Naive B cell (primary cell): ENCODE measurements around the gene PAX8. TPM values are rescaled to one million over a fixed set of nuclear protein-coding genes. Genes with fewer than 3 reads are reported as not detected.
"Not testable (repeated sequence)": the region's sequence is repeated elsewhere in the genome, so short reads cannot be mapped to it uniquely, and the experiment has no call there.

Experiments
- ATAC-seq, 2 donors: fragments of 150-1000 bp; cut with Tn5 transposase; 2 replicates each; pipeline ENCODE4 v1.10.0; 2021; ENCODE audit warnings: low read depth in 2 of 2, mild to moderate bottlenecking in 2 of 2, moderate library complexity in 2 of 2
- DNase-seq: peaks from one replicate; pipeline ENCODE4 v3.0.0; 2022
- H3K27ac Mint-ChIP-seq, 6 donors: one replicate each; pipeline ENCODE4 v1.8.0; 2020 to 2022; ENCODE audit warnings: mild to moderate bottlenecking in 6 of 6, mixed read lengths in 6 of 6, moderate library complexity in 5 of 6, inconsistent platforms in 2 of 6
- H3K27me3 Mint-ChIP-seq, 3 donors: one replicate each; pipeline ENCODE4 v1.8.0; 2021 to 2022; ENCODE audit warnings: mixed read lengths in 3 of 3, mild to moderate bottlenecking in 1 of 3
- H3K36me3 Mint-ChIP-seq, 2 donors: one replicate each; pipeline ENCODE4 v1.8.0; 2020 to 2022; ENCODE audit warnings: mixed read lengths in 2 of 2, inconsistent platforms in 1 of 2, mild to moderate bottlenecking in 1 of 2
- H3K4me1 Mint-ChIP-seq, 3 donors: one replicate each; pipeline ENCODE4 v1.8.0; 2020 to 2022; ENCODE audit warnings: mixed read lengths in 3 of 3, inconsistent platforms in 1 of 3, mild to moderate bottlenecking in 1 of 3, moderate library complexity in 1 of 3
- H3K4me3 Mint-ChIP-seq, 8 donors: one replicate each; pipeline ENCODE4 v1.8.0; 2020 to 2022; ENCODE audit warnings: mild to moderate bottlenecking in 8 of 8, mixed read lengths in 8 of 8, moderate library complexity in 8 of 8, inconsistent platforms in 2 of 8
- H3K9me3 Mint-ChIP-seq, 7 donors: one replicate each; pipeline ENCODE4 v1.8.0; 2020 to 2022; ENCODE audit warnings: mixed read lengths in 7 of 7, mild to moderate bottlenecking in 5 of 7, inconsistent platforms in 2 of 7, moderate library complexity in 1 of 7
- polyA plus RNA-seq, 6 donors: library from polyadenylated mRNA; unstranded; fragments of 300-500 nt; fragmentation: Illumina TruSeq; gene quantifications; one replicate each; pipeline ENCODE4 v1.2.3, GENCODE V29; 2021; ENCODE audit warnings: low read depth in 6 of 6

Gene PAX8
- polyA plus RNA-seq, 6 donors from 2014 or later = 0.11 to 0.49 (median 0.38) TPM; not detected in 2

- H3K36me3 Mint-ChIP-seq = peaks cover 0 to 9% of the 10 kb centered on the region in 2 donors
- H3K27ac Mint-ChIP-seq = peak overlapping the region in 4 of 6 donors; percentile 29 to 78 (median 56)
- H3K4me3 Mint-ChIP-seq = peak overlapping the region in 7 of 8 donors; percentile 56 to 88 (median 69)
- DNase-seq (no peak), ATAC-seq (no peak)
- H3K9me3 Mint-ChIP-seq = no peaks in the 10 kb centered on the region
- peaks cover 4 to 35% (median 15%) of the 10 kb centered on the region in 3 donors for H3K4me1 Mint-ChIP-seq
- peaks cover 0 to 6% (median 0%) of the 10 kb centered on the region in 3 donors for H3K27me3 Mint-ChIP-seq
Observed at GRCh38 chr2:113236367-113237159, 42.2 kb downstream of the PAX8 start.

DNA sequence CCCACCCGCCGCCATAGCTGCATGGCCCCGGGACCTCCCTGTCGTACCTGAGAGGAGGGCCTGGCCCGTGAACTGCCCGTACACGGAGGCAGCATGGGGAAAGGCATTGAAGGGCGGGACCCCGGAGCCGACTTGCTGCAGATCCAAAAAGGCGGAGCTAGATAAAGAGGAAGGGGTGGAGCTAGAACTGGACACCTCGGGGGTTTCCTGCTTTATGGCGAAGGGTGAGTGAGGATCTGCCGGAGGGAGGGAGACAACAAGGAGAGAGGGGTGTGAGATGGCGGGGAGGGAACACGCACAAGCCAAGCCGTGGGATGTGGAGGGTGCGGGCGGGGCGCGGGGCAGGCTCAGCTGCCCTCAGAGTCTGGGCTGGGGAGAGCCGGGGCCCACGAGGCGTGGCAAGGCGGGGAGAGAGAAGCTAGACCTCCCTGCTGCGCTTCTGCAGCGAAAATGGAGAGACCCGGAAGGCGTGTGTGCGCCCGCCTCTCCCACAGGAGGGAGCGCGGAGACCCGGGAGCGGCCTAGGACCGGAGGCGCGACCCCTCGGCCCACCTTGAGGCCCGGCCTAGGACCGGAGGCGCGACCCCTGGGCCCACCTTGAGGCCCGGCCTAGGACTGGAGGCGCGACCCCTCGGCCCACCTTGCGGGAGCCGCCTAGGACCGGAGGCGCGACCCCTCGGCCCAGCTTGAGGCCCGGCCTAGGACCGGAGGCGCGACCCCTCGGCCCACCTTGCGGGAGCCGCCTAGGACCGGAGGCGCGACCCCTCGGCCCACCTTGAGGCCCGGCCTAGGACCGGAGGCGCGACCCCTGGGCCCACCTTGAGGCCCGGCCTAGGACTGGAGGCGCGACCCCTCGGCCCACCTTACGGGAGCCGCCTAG is 43.1 kb downstream of the PAX8 start:
- not testable (repeated sequence) for H3K36me3 Mint-ChIP-seq, H3K9me3 Mint-ChIP-seq, H3K27me3 Mint-ChIP-seq
- ATAC-seq = peak; percentile 93 to 95
- DNase-seq = peak; percentile 67
- peak overlapping the region in 5 of 6 donors; percentile 86 to 99 (median 97) for H3K27ac Mint-ChIP-seq
- H3K4me3 Mint-ChIP-seq = peak overlapping the region; percentile 73 to 97 (median 94)
- peaks cover 4 to 27% (median 9%) of the 10 kb centered on the region in 3 donors for H3K4me1 Mint-ChIP-seq

- Mint-ChIP-seq H3K27me3 (no peaks in the 10 kb centered on the region), H3K36me3 (peaks cover 0 to 9% of the 10 kb centered on the region in 2 donors), H3K4me1 (peaks cover 4 to 22% (median 8%) of the 10 kb centered on the region in 3 donors), H3K27ac (peak overlapping the region in 3 of 6 donors; percentile 96 to 99 (median 99)), H3K4me3 (peak overlapping the region; percentile 73 to 97 (median 94)), H3K9me3 (no peaks in the 10 kb centered on the region)
- ATAC-seq (no peak), DNase-seq (no peak)
Observed at GRCh38 chr2:113234721-113235346, 43.9 kb downstream of the PAX8 start.

DNA sequence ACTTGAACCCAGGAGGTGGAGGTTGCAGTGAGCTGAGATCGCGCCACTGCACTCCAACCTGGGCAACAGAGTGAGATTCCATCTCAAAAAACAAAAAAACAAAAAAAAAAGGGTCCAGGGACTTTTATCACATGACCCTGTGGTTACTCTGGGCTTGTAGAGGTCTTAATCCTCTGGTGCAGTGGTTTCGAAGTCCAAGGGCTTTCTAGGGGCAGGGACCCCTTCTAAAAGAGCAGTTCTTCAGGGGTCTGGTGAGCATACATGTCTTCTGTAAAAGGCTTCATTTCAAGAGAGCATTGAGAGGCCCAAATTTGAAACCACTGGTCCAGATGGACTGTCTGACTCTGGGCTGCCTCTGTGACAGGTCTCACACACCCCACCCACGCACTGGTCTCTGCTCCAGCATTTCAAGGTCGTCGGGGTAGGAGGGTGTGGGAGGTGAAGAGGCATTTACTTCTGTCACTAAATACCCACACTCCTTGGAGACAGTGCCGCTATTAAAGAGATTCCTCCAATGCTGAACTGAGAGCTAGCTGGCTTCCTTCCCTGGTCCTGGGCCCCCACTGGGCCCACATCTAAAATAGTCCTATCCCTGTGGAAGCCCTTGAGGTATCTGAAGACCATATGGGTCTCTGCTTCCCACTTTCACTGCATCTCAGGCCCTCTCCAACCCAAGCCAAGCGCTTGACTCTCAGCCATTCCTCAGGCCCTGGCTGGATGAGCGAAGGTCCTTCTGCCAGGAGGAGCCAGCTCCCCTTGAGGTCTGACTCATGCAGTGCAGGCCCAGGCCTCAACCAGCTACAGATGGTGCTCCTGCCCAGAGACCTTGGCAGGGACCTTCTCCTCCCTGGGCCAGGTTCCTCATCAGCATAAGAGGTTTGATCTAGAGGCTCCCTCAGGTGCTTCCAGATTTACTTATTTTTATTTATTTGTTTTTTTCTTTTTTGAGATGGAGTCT is 44.8 kb downstream of the PAX8 start:
- Mint-ChIP-seq H3K27me3 (peaks cover 0 to 3% (median 0%) of the 10 kb centered on the region in 3 donors), H3K36me3 (peaks cover 0 to 9% of the 10 kb centered on the region in 2 donors), H3K4me1 (peaks cover 4 to 22% (median 8%) of the 10 kb centered on the region in 3 donors), H3K27ac (peak overlapping the region in 2 of 6 donors; percentile 22 to 47), H3K4me3 (peak overlapping the region in 3 of 8 donors; percentile 8 to 46 (median 35)), H3K9me3 (no peaks in the 10 kb centered on the region)
- no peak for DNase-seq
- ATAC-seq = no peak

GRCh38 chr2:113232740-113233139 is 46.0 kb downstream of the PAX8 start:
- Mint-ChIP-seq H3K4me1 (peaks cover 4 to 17% (median 8%) of the 10 kb centered on the region in 3 donors), H3K9me3 (no peaks in the 10 kb centered on the region), H3K36me3 (peaks cover 0 to 9% of the 10 kb centered on the region in 2 donors), H3K4me3 (no peak overlapping the region), H3K27me3 (peaks cover 0 to 3% (median 0%) of the 10 kb centered on the region in 3 donors), H3K27ac (no peak overlapping the region)
- DNase-seq (no peak), ATAC-seq (no peak)

DNA sequence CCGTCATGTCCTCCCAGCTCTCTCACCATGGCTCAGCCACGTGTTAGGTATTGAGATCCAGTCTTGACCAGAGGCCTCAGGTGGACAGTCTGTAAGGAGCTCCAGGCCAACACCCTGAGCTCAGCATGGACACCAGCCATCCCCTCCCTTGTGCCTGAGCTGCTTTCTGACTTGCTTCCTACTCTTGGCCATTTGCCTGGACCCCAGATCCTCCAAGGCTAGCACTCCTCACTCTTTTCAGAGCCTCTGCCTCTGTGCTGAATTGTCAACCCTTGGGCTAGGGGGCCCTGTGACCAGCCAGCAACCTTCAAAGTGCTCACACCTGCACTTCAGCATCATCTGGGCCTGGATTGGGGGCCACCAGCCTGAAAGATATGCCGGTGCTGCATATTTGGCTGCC is 46.6 kb downstream of the PAX8 start:
- H3K36me3 Mint-ChIP-seq = peaks cover 0 to 9% of the 10 kb centered on the region in 2 donors
- H3K27ac Mint-ChIP-seq = peak overlapping the region in 2 of 6 donors; percentile 42 to 43
- peaks cover 0 to 12% (median 8%) of the 10 kb centered on the region in 3 donors for H3K4me1 Mint-ChIP-seq
- no peak for DNase-seq
- H3K27me3 Mint-ChIP-seq = peaks cover 0 to 3% (median 0%) of the 10 kb centered on the region in 3 donors
- no peaks in the 10 kb centered on the region for H3K9me3 Mint-ChIP-seq
- ATAC-seq = no peak
- no peak overlapping the region for H3K4me3 Mint-ChIP-seq

DNA sequence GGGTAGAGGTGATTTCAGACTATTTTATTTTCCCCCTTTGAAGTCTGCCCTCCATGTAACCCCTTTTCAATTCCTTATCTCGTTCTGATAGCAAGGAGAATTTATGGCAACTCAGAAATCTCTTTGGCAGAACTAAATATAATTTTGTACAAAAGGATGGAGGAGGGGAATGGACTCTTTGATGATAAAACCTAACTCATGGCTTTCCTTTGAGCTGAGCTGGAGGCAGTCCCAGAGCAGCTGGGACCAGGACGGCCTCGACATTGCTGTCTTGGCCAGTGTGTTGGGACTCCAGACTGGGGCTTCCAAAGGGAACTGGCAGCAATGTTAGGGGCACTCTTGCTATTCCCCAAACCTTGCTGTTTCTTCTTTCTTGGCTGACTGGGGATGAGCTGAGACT is 47.7 kb downstream of the PAX8 start:
- H3K4me3 Mint-ChIP-seq = no peak overlapping the region
- peak overlapping the region in 1 of 6 donors; percentile 32 for H3K27ac Mint-ChIP-seq
- no peak for DNase-seq
- ATAC-seq = no peak
- peaks cover 0 to 9% of the 10 kb centered on the region in 2 donors for H3K36me3 Mint-ChIP-seq
- H3K27me3 Mint-ChIP-seq = peaks cover 0 to 3% (median 0%) of the 10 kb centered on the region in 3 donors
- peaks cover 0 to 6% (median 5%) of the 10 kb centered on the region in 3 donors for H3K4me1 Mint-ChIP-seq
- no peaks in the 10 kb centered on the region for H3K9me3 Mint-ChIP-seq

DNA sequence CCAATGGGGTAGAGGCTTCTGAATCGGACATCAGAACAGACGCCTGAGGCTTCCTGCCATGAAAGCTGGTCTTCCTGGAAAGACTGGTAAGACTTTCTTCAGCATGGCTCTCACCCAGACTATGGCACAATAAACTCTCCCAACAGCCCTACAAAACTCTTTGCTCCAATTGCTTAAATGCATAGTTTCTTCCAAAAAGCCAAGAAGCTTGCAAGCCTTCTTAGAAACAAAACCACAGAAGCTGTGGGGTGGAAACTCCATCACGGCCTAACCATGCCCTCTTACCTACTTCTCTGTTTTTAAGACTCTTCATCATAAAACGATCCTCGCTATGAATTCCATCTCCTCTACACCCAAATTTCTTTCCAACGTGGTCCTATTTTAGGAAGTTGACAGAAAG is 48.2 kb downstream of the PAX8 start:
- Mint-ChIP-seq H3K36me3 (peaks cover 0 to 6% of the 10 kb centered on the region in 2 donors), H3K27ac (peak overlapping the region in 1 of 6 donors; percentile 31), H3K4me1 (peaks cover 0 to 6% (median 4%) of the 10 kb centered on the region in 3 donors), H3K4me3 (no peak overlapping the region), H3K9me3 (no peaks in the 10 kb centered on the region), H3K27me3 (peaks cover 0 to 3% (median 0%) of the 10 kb centered on the region in 3 donors)
- ATAC-seq (no peak), DNase-seq (no peak)

DNA sequence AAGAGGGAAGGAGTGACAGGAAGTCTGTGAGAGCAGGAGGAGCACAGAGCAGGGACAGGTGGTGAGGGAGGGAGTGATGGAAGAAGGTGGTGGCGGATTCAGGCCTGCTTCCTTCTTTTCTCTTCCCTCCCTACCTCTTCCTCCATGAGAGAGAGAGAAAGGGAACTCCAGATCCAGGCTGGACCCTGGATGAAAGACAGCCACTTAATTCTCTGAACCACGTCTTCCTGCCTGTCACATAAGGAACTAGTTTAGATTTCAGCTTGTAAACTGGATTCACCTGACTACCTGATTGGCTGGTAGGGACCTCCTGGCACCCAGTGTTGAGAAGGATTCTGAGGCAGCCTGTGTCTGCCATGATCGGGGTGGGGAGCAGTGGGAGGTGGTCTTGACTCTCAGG is 48.9 kb downstream of the PAX8 start:
- no peaks in the 10 kb centered on the region for H3K9me3 Mint-ChIP-seq
- DNase-seq = no peak
- H3K4me3 Mint-ChIP-seq = no peak overlapping the region
- H3K27me3 Mint-ChIP-seq = peaks cover 0 to 3% (median 0%) of the 10 kb centered on the region in 3 donors
- no peak overlapping the region for H3K27ac Mint-ChIP-seq
- peaks cover 0 to under 1% (median 0%) of the 10 kb centered on the region in 3 donors for H3K4me1 Mint-ChIP-seq
- ATAC-seq = no peak
- H3K36me3 Mint-ChIP-seq = no peaks in the 10 kb centered on the region

DNA sequence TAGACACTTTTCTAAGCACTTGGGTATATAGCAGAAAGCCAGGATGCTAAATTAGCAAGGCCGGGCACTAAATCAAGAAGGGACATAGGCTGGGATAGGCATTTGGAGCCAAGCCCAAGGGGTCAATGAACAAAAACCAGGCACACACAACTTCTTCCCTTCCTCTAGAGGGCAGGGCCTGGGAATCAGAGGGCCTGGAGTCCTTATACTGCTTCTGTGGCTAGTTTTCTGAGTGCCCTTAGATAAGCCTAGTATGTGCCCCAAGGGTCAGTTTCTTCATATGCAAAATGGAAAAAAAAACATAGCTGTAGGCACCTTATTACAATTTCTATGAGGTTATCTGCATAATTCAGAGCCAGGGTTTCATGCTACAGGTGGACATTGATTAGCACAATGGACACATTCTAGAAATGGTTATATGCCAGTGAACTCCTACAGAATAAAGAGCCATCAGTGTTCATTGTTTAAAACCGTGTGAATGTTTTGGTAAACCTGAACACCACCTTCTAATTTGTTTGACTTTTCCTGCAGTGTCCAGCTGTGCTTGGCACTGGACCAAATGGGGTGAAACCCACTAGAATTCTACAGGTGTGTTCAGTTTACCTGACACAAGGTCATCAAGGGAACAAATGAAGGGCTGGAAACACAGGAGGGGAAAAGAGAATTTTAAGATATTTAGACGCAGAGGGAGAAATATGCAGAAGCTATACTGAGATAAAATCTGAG is 49.6 kb downstream of the PAX8 start:
- no peak for DNase-seq
- ATAC-seq = no peak
- H3K27ac Mint-ChIP-seq = no peak overlapping the region
- H3K4me1 Mint-ChIP-seq = no peaks in the 10 kb centered on the region
- peaks cover 0 to 3% (median 0%) of the 10 kb centered on the region in 3 donors for H3K27me3 Mint-ChIP-seq
- H3K36me3 Mint-ChIP-seq = no peaks in the 10 kb centered on the region
- H3K9me3 Mint-ChIP-seq = no peaks in the 10 kb centered on the region
- H3K4me3 Mint-ChIP-seq = no peak overlapping the region

DNA sequence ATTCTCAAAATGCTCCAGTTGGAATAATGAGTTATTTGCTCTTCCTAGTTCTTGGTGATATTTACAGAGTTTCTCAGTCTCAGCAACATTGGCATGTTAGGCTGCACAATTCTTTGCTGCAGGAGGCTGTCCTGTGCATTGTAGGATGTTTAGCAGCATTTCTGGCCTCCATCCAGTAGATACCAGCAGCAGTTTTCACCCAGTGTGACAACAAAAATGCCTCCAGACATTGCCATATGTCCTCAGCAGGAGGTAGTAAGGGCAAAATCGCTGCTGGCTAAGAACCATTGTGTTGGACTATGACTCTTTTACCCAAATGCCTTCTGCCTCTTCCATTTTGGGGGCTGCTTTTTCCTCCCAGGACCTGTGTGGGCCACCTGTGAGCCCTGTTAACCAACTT is 50.4 kb downstream of the PAX8 start:
- Mint-ChIP-seq H3K36me3 (no peaks in the 10 kb centered on the region), H3K4me3 (no peak overlapping the region), H3K27me3 (peaks cover 0 to 3% (median 0%) of the 10 kb centered on the region in 3 donors), H3K4me1 (no peaks in the 10 kb centered on the region), H3K9me3 (no peaks in the 10 kb centered on the region), H3K27ac (no peak overlapping the region)
- no peak for DNase-seq
- no peak for ATAC-seq

DNA sequence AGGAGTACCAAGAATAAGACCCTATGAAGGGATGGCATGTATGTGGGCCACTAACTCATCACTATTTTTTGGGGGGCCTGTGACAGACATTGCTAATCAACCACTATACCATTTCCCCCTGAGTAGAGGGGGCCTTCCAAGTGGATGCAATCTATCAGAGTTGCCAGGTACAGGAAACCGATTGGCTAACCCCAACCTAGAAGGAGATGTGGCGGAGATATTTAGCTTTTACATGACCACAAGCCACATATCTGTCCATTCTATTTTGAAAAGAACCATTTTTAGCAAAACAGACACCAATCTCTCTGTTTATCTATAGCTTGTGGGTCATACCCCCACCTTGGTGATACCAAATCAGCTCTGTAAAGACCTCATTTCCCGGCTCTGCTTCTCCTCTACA is 51.0 kb downstream of the PAX8 start:
- H3K4me3 Mint-ChIP-seq = no peak overlapping the region
- H3K27me3 Mint-ChIP-seq = peaks cover 0 to 3% (median 0%) of the 10 kb centered on the region in 3 donors
- H3K4me1 Mint-ChIP-seq = no peaks in the 10 kb centered on the region
- no peaks in the 10 kb centered on the region for H3K36me3 Mint-ChIP-seq
- no peak overlapping the region for H3K27ac Mint-ChIP-seq
- no peak for ATAC-seq
- H3K9me3 Mint-ChIP-seq = no peaks in the 10 kb centered on the region
- no peak for DNase-seq
